GM19099 (cell line): ENCODE measurements around the gene SCN9A.

Experiments used
- POLR2A ChIP-seq: IDR thresholded peaks from 3 replicates; pipeline ENCODE4 v1.6.1; 2011; ENCODE audit warnings: low read depth; ENCODE audit not compliant: insufficient read length; ENCODE audit errors: extremely low read depth

SCN9A gene

DNA sequence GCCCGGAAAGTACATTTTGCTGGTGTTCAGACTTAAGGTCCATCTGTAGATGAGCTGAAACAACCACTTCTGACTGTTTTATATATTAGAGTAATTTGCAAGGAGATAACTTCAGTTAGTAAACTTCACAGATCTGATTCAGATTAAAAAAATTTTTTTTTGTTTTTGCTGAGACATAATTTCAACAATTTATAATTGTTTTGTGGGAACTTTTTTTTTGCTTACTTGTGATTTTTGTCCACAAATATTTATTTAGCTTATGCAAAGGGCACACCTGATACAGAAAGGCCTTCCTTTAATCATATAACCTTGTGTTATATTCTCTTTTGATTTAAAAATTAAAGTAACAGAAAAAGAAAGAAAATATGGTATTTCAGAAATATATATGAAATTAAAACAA, 9.6 kb upstream of the SCN9A start:
- TF ChIP-seq POLR2A, result no peak

DNA sequence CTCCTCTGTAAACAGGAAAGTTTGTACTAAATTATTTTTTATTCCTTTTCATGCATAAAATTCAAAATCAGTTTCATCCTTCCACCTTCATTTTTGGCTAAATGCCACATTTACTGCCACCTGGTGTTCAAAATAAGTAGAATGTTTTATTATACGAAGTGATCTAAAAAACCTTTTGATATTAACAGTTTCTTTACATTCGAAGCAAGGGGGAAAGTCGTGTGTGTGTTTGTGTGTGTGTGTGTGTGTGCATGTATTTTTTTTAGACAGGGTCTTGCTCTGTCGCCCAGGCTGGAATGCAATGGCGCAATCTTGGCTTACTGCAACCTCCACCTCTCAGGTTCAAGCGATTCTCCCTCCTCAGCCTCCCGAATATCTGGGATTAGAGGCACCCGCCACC, 9.0 kb upstream of the SCN9A start:
- no peak for TF ChIP-seq POLR2A

DNA sequence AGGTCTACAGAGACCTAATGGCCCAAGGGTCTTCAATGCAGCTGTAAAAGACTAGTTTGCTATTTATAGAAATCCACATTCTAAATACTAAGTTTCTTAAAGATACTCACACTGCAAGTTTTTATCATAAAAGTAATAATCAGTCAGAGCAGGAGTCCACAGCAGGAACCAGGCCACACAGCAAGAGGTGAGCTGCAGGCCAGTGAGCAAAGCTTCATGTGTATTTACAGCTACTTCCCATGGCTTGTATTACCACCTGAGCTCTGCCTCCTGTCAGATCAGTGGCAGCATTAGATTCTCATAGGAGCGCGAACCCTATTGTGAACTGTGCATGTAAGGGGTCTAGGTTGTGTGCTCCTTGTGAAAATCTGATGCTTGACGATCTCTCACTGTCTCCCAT, 6.7 kb upstream of the SCN9A start:
- TF ChIP-seq POLR2A, result no peak

DNA sequence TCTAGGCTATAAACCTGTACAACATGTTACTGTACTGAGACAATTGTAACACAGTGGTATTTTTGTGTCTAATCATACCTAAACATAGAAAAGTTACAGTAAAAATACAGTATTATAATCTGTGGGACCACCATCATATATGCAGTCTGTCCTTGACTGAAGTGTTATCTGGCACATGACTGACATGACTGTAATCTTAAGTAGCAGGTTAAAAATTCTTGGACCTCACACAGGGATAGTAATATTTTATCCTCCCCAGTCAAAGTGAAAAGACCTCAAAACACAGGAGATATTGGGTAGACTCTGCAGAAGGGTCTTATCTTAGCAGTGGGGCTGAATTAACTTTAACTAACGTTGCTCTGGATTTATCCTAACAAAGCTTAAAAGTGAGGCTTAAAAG, 4.9 kb upstream of the SCN9A start:
- no peak for TF ChIP-seq POLR2A

DNA sequence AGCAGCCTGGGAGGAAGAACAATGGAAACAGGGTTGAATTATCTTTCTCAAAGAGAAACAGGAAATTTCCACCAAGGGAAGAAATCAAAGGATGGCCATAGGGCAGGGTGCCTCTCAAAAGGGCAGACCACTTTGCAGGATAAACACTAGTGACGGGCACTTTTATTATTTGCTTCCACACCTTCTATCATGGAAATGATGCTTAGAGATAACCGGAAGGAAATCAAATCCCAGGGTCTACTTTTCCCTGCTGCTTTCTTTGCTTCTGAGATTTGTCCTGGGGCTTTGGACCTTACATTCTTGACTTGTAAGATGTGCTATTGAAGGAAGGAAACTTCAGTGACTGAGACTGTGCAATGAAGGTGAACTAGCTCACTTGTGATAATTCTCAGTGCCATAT, 1.1 kb upstream of the SCN9A start:
- TF ChIP-seq POLR2A, result no peak

DNA sequence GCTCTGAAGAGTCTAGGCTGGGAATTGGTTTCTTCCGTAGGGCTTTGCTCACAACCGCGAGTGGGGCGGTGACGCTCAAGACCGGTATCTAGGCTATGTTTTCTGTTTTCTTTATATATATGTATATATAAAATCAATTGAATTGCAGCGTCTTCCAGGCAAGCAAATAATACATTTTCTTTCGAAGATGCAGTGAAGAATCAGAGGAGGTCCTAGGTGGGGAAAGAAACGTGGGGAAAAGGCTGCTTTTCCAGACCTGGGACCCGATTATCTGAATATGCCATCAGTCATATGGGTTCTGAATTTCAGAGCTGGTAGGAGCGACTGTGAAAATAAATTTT, 714 bp upstream of the SCN9A start:
- TF ChIP-seq POLR2A, result no peak

DNA sequence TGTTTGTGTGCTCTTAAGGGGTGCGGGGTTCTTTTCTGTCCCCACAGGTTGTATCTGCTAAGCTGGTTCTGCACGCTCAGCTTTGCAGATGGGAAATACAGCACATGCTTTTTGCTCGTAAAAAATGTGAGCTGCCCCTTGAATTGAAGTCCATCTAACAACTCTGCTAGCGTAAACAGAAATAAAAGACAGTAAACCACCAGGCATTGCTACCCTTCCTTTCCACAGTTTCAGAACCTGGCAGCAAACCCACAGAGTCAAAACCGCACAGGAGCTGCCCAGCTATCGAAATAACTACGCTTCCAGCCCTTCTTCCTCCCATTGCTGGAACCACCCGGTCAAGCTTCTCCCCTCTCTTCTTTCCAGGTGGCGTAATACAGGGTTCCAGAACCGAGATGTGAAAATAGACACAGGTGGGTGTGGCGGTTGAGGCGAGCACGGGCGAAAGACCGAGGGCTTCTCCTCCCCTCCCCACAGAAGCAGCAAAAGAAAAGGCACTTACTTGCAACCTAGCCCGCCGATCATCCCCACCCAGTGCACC, 479 bp downstream of the SCN9A start:
- TF ChIP-seq POLR2A, result no peak

DNA sequence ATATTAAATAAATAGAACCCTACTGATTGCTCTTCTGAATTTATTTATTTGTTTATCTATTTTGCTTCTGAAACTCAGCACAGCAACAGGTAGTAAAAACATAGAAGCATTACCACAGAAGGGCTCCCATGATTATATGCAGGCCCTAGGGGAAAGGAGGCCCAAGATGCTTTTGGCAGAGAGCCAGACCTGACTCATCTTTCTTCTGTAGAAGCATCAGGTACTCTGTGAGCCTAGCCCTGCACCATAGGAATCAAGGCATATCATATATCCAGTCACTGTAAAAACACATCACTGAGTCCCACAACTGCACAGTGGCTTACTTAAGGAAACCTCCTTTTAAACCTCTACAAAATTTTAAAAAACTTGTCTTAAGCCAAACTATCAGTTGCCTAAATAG, 1.8 kb downstream of the SCN9A start:
- no peak for TF ChIP-seq POLR2A

DNA sequence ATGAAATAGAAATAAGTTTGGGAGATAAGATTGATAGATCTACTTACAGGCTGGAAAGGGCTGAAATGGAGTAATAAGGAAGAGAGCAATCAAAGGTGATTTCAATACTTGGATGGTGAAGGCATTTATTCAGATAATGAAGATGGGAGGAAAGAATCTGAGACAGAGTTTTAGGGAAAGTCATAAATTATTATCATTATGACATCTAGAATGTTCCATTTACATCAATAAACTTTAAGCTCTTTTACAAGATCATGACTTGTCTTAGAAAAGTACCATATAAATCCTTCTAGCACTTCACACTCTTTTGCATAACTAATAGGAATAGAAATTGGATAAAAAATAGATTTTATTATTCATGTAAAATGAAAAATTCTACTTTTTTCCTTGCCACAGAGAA, 2.2 kb downstream of the SCN9A start:
- no peak for TF ChIP-seq POLR2A

DNA sequence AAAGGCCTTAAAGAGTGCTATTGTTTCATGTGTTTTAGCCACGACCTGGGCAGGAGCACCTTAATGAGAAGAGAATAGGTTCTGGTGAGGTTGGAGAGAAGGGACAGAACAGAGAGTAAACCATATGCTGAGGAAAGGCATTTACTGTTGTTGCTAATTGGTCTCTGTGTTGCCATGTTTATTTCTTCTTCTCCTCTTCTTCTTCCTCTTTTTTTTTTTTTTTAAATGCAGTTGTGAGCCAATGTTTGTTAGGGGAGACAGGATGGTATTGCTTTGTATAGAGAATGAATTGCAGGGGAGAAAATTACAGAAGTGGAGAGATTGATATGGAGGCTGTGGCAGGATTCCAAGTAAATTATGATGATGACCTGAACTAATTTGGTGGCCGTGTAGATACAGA, 2.6 kb downstream of the SCN9A start:
- no peak for TF ChIP-seq POLR2A

DNA sequence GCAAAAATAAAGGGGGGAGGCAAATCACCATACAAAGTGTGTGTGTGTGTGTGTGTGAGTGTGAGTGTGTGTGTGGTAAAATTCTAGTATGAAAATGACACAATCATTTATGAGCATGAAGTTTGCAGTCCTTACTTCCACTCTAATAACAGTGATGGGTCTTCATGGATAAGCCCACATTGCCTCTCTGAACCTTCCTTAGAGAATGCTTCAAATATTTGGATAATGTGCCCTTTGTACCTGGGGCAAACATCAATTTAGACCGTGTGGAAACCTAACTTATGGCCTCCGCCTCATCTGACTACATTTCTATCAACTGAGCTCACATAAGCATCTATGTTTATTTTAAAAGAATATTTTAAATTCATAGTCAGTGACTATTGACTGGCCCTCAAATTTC, 3.7 kb downstream of the SCN9A start:
- no peak for TF ChIP-seq POLR2A

DNA sequence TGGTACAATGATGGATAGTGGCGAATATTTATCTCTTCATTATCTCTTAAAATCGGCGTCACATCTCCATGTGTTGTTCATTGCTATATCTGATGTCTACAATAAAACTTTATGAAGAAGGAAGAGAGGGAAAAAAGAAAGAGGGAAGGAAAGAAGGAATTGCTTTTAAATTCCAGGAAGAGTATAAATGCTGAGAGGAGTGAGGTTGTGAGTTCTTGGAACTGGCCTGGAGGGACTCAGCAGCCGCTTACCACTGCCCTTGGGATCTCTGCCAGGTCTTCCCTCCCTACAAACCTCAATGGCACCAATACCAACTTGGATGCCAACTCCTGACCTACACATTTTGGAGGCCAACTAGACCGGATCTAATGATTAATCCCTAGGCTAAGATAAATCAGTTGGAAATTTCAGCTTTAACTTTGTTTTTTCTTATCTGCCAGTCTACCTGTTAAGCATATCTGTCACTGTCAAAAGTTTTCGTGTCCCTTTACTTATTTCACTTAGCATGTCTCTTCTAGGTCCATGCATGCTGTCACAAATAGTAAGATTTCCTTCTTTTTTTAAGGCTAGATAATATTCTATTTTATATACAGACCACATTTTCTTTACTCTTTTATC, 9.8 kb downstream of the SCN9A start:
- no peak for TF ChIP-seq POLR2A

DNA sequence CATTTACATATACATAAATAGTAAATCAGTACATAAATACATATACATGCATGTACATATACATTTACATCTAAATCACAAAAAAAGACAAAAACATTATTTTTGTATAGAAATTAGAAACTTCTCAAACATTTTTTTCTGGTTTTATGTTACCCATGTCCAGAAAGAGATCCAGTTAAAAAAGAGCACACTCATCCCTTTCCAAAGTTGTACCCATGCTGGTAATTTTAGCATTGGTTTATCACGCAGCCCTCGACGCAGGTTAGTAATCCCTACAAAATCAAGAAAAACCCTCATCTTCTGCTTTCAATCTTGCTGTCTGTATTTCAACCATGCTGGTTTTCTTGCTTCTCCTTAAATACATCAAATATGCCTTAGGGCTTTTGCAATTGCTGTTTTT, 10.5 kb downstream of the SCN9A start:
- TF ChIP-seq POLR2A, result no peak

DNA sequence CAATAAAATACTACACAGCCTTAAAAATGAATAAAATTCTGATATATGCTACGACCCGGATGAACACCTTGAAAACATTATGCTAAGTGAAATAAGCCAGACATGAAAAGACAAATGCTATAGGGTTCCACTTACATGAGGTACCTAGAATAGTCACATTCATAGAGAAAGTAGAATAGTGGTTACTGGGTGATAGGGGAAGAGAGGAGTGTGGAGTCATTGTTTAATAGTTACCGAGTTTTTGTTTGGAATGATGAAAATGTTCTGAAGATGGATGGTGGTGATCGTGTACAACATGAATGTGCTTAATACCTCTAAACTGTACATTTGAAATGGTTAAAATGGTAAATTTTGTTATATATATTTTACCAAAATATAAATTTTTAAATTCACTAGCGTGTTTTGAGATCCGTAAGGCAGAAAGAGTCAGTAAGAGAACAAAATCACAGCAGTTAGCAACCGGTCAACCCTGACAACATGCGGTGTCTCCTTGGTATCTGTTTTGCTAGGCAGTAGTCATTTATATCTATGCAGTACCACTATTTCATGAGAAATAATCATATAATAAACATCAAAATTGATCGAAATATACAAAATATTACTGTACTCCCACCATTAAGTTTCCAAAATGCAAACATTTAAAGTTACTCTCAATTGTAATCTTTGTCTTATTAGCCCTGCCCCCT, 11.1 kb downstream of the SCN9A start:
- TF ChIP-seq POLR2A, result no peak

DNA sequence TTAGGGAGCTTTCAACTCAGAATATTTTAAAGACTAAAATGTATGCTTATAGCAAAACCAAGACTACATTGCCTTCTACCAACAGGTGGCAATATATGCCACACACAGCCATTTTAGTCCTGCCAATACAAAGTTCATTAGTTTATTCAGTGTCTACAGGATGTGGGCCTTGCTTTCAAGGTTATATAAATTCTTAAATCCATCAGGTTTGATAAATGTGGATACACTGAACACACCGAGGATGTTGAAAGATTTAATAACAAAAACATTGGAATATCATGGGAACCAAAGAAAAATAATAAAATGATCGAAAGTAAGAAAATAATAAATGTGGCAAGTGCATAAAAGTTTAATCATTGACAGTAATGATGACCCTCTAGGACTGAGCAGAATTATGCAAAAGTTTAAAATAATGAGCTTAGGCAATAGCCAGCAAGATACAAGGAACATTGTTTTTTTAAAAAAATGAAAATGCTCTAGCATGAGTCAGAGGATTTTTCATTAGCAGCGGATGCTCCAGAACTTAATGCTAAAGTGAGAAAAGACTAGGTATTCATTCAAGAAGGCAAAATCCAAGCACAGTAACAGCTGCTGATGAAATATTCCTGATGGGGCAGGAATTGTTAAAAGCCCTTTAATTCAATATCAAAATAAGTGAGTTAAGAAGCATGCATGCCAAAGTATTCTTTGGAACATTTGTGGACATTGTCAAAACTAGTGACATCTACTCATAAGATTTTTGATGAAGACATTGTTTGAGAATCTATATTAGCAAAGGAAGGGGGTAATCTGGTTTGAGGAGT, 14.2 kb downstream of the SCN9A start:
- no peak for TF ChIP-seq POLR2A

DNA sequence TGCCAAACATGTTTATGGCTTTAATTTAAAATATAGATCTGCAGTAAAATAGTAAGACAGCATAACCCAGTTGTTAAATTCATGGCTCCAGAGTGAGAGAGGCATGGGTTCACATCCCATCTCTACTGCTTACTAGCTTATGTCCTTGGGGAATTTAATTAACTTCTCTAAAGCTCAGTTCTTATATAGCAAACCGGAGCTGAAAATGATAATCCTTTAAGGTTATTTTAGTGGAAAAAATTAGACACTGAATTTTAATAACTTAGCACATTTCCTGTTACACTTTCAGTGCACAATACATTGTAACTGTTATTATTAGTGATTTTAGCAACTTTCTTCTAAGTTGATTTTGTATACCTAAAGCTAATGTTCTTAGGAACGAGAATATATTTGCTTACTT, 14.8 kb downstream of the SCN9A start:
- TF ChIP-seq POLR2A, result no peak
